Measurements from ENCODE around the gene FXR1. TPM values are rescaled to one million over a fixed set of nuclear protein-coding genes. Genes with fewer than 3 reads are reported as not detected.

The FXR1 gene
- total RNA-seq, 1 experiment from 2014 or later = 126 TPM

GRCh38 chr3:180947761-180948390, 35.4 kb downstream of the FXR1 start:
- POLR2A ChIA-PET = no interaction called here
- no peak overlapping the region for H3K27ac Mint-ChIP-seq (ENCODE audit: unreplicated experiment)
- H3K9me3 Mint-ChIP-seq (ENCODE audit: unreplicated experiment) = no peaks in the 10 kb centered on the region
- H3K4me3 Mint-ChIP-seq (ENCODE audit: unreplicated experiment) = no peak overlapping the region
- Histone ChIP-seq H3K4me3 (ENCODE audit: low read depth, low read length) (no peak overlapping the region), H3K36me3 (ENCODE audit: control insufficient read depth, insufficient read depth, low read length) (no peaks in the 10 kb centered on the region; the same call in none of the 2 replicates), H3K27me3 (replicated peaks; ENCODE audit: control insufficient read depth, insufficient read depth, low read length) (no peaks in the 10 kb centered on the region), H3K9me3 (no peaks in the 10 kb centered on the region), H3K4me1 (no peaks in the 10 kb centered on the region)
- H3K36me3 Mint-ChIP-seq (ENCODE audit: insufficient read depth, unreplicated experiment) = peaks cover 52% of the 10 kb centered on the region
- CTCF ChIA-PET = no interaction called here
- H3K4me1 Mint-ChIP-seq (ENCODE audit: low read depth, unreplicated experiment) = no peaks in the 10 kb centered on the region
- no peak for TF ChIP-seq CTCF (IDR thresholded peaks at IDR 0.05; ENCODE audit: insufficient read depth in 1 of 2, low read depth in 1 of 2, low read length in 1 of 2, severe bottlenecking in 1 of 2, unreplicated experiment in 1 of 2)
- no peak for DNase-seq
- no TSS peak for BruUV-seq (replicated peaks)
- intact Hi-C loops (cut with micrococcal nuclease; ENCODE audit: unreplicated experiment) = no loop called here
- H3K27me3 Mint-ChIP-seq (ENCODE audit: insufficient read depth, unreplicated experiment) = no peaks in the 10 kb centered on the region

- BruUV-seq (replicated peaks) = no TSS peak
- Histone ChIP-seq H3K4me1 (no peaks in the 10 kb centered on the region), H3K9me3 (no peaks in the 10 kb centered on the region), H3K4me3 (ENCODE audit: low read depth, low read length) (no peak overlapping the region), H3K36me3 (ENCODE audit: control insufficient read depth, insufficient read depth, low read length) (no peaks in the 10 kb centered on the region; the same call in 1 of the 2 replicates), H3K27me3 (replicated peaks; ENCODE audit: control insufficient read depth, insufficient read depth, low read length) (no peaks in the 10 kb centered on the region)
- no peak overlapping the region for H3K4me3 Mint-ChIP-seq (ENCODE audit: unreplicated experiment)
- H3K36me3 Mint-ChIP-seq (ENCODE audit: insufficient read depth, unreplicated experiment) = peaks cover 69% of the 10 kb centered on the region
- ChIA-PET POLR2A (no interaction called here), CTCF (no interaction called here)
- no peaks in the 10 kb centered on the region for H3K9me3 Mint-ChIP-seq (ENCODE audit: unreplicated experiment)
- TF ChIP-seq CTCF (IDR thresholded peaks at IDR 0.05; ENCODE audit: insufficient read depth in 1 of 2, low read depth in 1 of 2, low read length in 1 of 2, severe bottlenecking in 1 of 2, unreplicated experiment in 1 of 2) = no peak
- no peaks in the 10 kb centered on the region for H3K27me3 Mint-ChIP-seq (ENCODE audit: insufficient read depth, unreplicated experiment)
- intact Hi-C loops (cut with micrococcal nuclease; ENCODE audit: unreplicated experiment) = no loop called here
- no peak overlapping the region for H3K27ac Mint-ChIP-seq (ENCODE audit: unreplicated experiment)
- no peaks in the 10 kb centered on the region for H3K4me1 Mint-ChIP-seq (ENCODE audit: low read depth, unreplicated experiment)
- no peak for DNase-seq
Observed at GRCh38 chr3:180959691-180960090, 47.2 kb downstream of the FXR1 start.

GRCh38 chr3:180961087-180961486, 48.6 kb downstream of the FXR1 start:
- no peak overlapping the region for H3K4me3 ChIP-seq (ENCODE audit: low read depth, low read length)

More at GRCh38 chr3:180961087-180961486, 48.6 kb downstream of the FXR1 start:
- no peaks in the 10 kb centered on the region for H3K27me3 Mint-ChIP-seq (ENCODE audit: insufficient read depth, unreplicated experiment)
- CTCF ChIA-PET = no interaction called here
- Histone ChIP-seq H3K36me3 (ENCODE audit: control insufficient read depth, insufficient read depth, low read length) (no peaks in the 10 kb centered on the region; the same call in 1 of the 2 replicates), H3K27me3 (replicated peaks; ENCODE audit: control insufficient read depth, insufficient read depth, low read length) (no peaks in the 10 kb centered on the region), H3K4me1 (no peaks in the 10 kb centered on the region), H3K9me3 (no peaks in the 10 kb centered on the region)
- no peak for DNase-seq
- no TSS peak for BruUV-seq (replicated peaks)
- TF ChIP-seq CTCF (IDR thresholded peaks at IDR 0.05; ENCODE audit: insufficient read depth in 1 of 2, low read depth in 1 of 2, low read length in 1 of 2, severe bottlenecking in 1 of 2, unreplicated experiment in 1 of 2) = no peak
- POLR2A ChIA-PET = no interaction called here
- H3K4me1 Mint-ChIP-seq (ENCODE audit: low read depth, unreplicated experiment) = no peaks in the 10 kb centered on the region
- intact Hi-C loops (cut with micrococcal nuclease; ENCODE audit: unreplicated experiment) = no loop called here
- no peak overlapping the region for H3K27ac Mint-ChIP-seq (ENCODE audit: unreplicated experiment)
- H3K9me3 Mint-ChIP-seq (ENCODE audit: unreplicated experiment) = no peaks in the 10 kb centered on the region
- H3K4me3 Mint-ChIP-seq (ENCODE audit: unreplicated experiment) = no peak overlapping the region
- H3K36me3 Mint-ChIP-seq (ENCODE audit: insufficient read depth, unreplicated experiment) = peaks cover 62% of the 10 kb centered on the region
